HG03060 (cell line): Measurements from ENCODE around the gene RAD18.

ENCODE experiments used
- ATAC-seq: cut with Tn5 transposase; IDR thresholded peaks from one replicate; pipeline ENCODE4 v1.9.1; 2021; ENCODE audit warnings: low read depth, moderate number of reproducible peaks; ENCODE audit not compliant: unreplicated experiment

RAD18 gene

DNA sequence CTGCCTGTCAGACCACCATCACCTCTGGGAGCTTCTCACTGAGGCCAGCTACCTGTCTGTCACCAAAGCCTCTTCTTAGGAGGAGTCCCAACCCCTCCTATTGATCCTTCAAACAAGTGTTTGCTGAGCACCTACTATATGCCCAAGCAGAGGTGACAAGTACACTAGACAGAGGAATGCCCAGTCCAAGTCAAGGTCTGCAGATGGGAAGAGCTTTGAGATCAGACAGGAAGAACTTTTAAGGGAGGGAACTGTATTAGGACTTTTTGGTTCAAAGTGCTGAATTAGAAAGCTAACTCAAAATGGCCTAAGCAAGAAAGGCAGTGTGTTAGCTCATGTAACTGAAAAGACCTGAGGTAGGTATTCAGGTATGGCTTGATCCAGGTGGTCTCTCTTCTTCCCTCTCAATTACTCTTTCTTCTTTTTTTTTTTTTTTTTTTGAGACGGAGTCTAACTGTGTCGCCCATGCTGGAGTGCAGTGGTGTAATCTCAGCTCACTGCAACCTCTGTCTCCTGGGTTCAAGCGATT lies 3.6 kb upstream of the RAD18 start:
- ATAC-seq: no peak

DNA sequence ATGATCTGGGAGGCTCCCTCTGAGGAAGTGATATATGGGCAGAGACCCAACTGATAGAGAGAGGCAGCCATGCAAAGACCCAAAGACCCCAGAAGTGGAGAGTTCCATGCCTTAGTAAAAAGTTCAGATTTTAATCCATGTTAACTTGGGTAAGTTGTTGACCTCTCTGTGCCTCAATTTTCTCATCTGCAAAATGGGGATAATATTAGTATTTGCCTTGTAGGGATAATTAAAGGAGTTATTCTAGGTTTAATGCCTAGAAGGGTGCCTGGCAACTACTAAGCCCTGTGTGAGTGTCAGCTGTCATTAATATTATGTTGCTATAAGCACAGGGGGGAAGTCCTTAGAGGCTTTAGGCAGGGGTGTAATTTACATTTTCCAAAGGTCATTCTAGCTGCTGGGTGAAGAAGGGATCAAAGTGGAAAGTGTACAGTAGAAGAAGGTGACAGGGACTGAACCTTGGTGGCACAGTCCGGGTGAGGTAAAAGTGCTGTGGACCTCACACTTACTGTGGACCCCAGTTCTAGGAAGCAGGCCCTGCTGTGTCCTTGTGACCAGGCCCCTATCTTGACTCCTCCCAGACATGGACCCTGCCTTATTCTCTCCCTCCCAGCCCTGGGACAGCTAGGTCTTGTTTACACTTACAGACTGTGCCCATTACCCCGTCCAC lies 3.0 kb upstream of the RAD18 start:
- no peak for ATAC-seq

DNA sequence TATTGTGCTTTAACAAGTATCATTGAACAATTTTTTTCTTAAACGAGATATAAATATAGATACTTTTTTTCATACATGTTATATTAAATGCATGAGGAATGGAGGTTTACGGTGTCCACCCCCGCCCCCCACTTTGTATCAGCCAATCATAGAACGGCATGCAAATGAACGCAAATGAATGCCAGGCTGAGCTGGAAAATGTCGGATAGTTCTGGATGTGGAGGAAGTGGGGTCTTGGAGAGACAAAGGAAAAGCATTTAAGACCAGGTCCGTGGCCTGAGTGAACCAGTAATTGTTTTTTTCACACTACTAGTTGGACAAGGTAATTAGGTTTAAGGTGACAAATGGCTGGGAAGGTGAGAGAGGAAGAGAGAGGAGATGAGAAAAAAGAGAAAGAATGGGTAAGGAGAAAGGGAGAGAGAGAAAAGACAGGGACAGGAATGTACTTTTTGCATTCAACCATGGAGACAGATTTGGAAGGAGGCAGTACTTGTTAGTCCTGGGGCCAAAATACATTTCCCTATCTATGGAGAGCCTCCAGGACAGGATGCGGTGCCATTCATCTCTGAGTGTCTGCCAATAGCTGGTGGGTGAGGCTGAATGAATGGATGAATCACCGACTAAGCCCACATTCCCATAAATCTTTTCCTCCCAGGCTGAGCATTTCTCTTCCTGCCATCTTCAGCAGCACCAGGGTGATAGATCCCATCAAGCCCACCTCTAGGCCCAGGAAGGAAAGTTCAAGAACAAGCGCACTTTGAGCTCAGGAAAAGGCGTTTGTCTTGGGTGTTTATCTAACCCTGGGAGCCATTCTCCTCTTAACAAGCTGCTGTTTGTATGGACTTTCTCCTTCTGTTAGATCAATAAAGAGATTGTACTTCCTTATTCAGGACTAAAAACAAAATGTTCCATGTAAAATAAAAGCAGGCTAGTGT lies 1.4 kb upstream of the RAD18 start:
- no peak for ATAC-seq

- no peak for ATAC-seq
Measured at GRCh38 chr3:8962226-8962861, 928 bp downstream of the RAD18 start.

- ATAC-seq: no peak
Measured at GRCh38 chr3:8959668-8960067, 3.6 kb downstream of the RAD18 start.

- ATAC-seq: peak; percentile 91
Measured at GRCh38 chr3:8954938-8955763, 8.1 kb downstream of the RAD18 start.

- no peak for ATAC-seq
Measured at GRCh38 chr3:8953313-8953712, 10.0 kb downstream of the RAD18 start.

GRCh38 chr3:8952130-8952529 lies 11.1 kb downstream of the RAD18 start:
- no peak for ATAC-seq

GRCh38 chr3:8945890-8946600 lies 17.2 kb downstream of the RAD18 start:
- no peak for ATAC-seq

- ATAC-seq: no peak
Measured at GRCh38 chr3:8942746-8943488, 20.4 kb downstream of the RAD18 start.

GRCh38 chr3:8942115-8942514 lies 21.2 kb downstream of the RAD18 start:
- ATAC-seq: no peak

GRCh38 chr3:8938021-8938420 lies 25.3 kb downstream of the RAD18 start:
- ATAC-seq: no peak

DNA sequence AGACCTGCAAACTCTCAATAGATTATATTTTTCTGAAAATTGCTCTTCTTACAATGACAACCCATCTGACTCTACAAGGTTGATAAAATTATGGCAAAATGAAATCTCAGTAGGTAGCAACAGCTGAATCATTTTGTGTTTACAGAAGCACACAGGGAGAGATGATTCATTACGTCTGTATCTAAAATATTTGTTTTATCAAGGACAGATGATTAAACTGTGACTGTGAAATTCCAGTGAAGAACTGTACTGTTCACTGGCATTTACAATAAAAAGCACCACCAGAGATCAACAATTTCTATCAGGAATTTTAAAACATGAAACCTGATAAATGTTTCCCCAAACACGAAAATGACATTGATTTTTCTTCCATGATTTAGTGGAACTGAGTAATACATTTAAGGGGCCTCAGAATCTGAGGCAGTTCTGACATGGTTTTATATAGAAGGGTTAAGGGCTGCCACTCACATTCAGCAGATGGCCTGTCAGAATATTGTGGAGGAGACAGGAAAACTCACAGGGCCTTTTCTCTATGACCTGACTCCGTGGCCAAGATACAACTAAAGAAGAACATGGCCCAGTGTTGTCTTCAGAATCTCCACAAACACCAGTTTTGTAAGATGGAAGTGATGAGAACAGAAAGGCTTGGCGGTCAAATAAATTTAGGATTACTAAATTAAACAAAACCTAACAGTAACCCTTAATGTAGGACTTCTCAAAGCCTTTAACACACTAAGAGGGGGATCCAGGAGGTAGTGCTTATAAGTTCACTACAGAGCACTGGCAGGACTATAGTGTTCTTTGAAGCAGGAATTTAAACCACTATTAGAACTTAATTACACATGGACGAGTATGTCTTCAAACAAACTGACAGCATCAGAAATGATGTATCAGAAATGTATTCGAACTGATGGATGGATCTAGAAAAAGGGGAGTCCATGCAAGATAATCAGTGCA lies 25.9 kb downstream of the RAD18 start:
- ATAC-seq: no peak

- no peak for ATAC-seq
Measured at GRCh38 chr3:8932507-8932906, 30.8 kb downstream of the RAD18 start.

DNA sequence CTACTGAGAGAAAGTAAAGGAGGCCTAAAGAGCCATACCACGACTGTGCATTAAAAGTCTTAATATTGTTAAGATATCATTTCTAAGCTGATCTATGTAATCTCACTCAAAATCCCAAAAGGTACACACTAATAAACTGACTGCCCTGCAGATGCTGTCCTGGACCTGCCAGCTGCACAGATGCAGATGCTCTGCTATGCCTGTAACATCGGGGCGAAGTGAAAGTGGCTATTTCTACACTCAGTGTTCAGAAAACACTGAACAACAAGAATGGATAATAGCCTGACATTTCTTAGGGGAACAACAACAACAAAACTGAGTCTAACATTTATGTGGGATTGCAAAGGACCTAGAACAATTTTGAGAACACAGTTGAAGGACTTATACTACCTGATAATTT lies 31.9 kb downstream of the RAD18 start:
- ATAC-seq: no peak

DNA sequence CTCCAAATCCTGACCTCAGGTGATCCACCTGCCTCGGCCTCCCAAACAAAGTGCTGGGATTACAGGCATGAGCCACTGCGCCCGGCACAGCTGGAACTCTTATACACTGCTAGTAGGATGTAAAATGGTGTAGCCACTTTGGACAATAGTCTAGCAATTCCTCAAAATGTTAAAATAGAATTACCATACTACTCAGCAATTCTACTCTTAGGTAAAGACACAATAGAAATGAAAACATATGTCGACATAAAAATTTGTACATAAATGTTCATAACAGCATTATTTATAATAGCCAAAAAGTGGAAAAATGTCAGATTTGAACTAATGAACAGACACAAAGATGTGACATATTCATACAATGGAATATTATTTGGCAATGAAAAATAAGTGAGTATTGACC lies 33.4 kb downstream of the RAD18 start:
- no peak for ATAC-seq

DNA sequence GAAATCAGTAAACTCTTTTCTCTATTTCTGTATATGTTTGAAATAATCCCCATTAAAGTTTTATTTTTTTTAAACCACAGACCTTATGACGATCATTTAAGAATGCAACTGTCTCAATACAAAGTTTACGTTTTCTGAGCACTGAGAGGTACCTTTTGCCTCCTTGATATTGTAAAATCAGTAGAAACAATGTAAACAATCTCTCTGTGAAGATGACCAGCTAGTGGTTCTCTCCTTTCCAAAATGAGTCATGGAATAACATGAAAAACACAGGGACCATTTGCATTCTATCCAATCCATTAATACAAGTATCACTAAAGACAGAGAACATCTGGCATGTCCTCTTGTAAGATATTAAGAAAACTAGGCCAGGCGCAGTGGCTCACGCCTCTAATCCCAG lies 48.8 kb downstream of the RAD18 start:
- ATAC-seq: no peak

DNA sequence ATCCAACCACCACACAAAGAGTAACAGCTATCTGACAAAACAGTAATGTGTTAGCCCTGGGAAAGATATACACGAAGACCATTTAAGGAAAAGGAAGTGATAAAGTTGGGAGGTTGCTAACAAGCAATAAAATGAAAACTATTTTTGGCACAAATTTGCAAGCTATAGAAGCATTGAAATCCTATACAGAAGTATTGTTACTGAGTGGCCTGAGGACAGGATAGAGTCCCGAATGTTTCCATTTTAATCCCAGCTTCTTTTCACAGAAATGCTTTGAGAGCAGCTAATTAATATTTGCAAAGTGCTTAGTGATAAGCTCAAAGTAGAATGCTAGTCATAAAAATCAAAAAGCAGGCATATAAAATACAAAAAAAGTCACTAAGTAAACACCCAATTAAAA lies 51.5 kb downstream of the RAD18 start:
- no peak for ATAC-seq
